HG03025 (cell line): ENCODE data around the gene ZBTB8A.
"Not testable (repeated sequence)": the region's sequence is repeated elsewhere in the genome, so short reads cannot be mapped to it uniquely, and the experiment has no call there.

Source experiments
- ATAC-seq: cut with Tn5 transposase; IDR thresholded peaks from one replicate; pipeline ENCODE4 v1.9.1; 2021; ENCODE audit warnings: mild to moderate bottlenecking, moderate library complexity; ENCODE audit not compliant: unreplicated experiment, low FRiP score

The ZBTB8A gene

GRCh38 chr1:32538887-32539583 is at the start of gene ZBTB8A:
Gene ZBTB8A (plus strand): TSS chr1:32539427. CDS start chr1:32592932, 53,505 bp downstream.
- ATAC-seq = no peak

GRCh38 chr1:32489774-32490454 is 49.3 kb upstream of the ZBTB8A start:
- ATAC-seq = no peak

DNA sequence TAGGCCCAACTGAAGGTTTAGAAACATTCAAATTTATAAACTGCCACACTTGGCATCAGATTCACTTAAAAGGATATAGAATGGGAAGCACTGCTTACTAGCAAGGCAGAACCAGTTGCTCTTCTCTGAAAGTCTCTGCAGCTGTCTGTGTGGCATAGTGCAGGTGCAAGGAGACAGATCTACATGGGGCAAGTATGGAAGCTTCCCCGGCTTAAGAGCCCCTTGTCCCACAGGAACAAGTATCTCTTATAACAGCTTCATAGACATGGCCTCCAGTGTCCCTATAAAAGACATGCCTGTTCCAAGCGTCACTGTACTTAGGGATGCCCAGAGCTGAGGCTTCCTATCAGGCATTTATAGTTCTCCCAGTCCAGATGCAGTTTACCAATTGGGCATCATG is 47.8 kb upstream of the ZBTB8A start:
- ATAC-seq = no peak

DNA sequence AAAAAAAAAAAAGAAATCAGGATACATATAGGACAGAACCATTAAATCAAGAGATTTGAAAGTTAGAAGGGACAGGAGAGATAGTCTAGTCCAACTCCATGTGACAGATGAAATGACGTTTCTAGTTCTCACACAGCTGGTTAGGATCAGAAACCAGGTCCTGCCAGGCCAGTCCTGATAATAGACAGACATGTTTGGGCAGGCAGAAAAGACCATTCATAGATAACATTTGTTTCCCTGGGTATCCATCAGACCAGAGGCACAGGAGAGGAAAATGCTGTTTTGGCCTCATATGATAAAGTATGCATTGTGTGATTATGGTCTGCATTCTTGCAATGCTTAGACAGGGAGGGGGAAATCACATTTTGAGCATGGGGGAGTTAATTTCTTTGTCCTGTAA is 45.0 kb upstream of the ZBTB8A start:
- no peak for ATAC-seq

DNA sequence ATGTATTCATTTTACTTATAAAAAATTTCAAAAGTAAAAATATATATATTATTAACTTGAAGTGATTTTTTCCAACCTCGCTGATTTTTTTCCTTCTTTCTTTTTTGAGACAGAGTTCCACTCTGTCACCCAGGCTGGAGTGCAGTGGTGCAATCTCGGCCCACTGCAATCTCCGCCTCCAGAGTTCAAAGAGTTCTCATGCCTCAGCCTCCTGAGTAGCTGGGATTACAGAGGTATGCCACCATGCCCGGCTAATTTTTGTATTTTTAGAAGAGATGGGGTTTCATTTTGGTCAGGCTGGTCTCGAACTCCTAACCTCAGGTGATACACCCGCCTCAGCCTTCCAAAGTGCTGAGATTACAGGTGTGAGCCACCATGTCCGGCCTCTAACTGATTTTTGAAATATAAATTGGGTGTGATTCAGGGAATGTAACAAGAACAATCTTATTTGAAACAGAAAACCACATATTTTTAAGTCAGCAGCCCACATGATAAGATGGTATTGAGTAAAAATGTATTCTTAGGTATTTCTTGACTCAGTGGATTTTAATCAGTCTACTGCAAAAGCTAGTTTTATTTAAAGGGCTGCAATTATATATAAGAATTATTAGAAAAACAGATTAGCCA is 44.4 kb upstream of the ZBTB8A start:
- ATAC-seq = no peak

DNA sequence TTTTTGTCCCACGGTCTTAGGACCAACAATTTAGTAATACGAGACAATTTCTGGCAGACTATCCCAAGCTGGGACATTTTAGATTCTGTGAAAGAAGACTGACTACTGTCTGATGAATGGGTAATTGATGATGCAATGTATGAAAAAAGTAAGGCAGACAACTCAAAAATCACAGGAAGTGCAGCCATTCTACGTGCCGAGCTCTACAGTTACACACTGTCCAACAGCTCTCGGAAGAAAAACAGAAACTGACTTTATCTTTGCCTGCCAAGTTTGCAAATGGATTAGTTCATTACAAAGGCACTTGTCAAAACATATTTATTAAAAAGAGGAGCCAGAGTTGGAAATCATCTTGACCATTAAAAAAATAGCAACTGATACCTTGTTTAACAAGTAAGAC is 43.1 kb upstream of the ZBTB8A start:
- ATAC-seq = no peak

- ATAC-seq = no peak
Measured at GRCh38 chr1:32498751-32499150, 40.5 kb upstream of the ZBTB8A start.

- no peak for ATAC-seq
Measured at GRCh38 chr1:32500387-32501209, 38.6 kb upstream of the ZBTB8A start.

DNA sequence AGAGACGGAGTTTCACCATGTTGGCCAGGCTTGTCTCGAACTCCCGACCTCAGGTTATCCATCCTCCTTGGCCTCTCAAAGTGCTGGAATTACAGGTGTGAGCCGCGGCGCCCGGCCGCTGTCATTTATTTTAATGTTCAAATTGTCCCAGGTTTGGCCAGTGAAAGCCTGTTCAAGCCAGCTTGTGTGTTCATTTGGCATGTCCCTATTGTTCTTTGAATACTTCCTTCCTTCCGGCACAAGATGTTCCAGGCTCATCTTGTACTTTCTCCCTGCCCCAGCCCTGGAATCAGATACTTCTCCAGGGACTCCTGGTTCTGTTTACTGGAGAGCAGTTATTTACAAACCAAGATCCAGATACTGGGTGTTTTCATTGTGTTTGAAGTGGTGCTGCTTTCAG is 37.4 kb upstream of the ZBTB8A start:
- ATAC-seq = no peak

DNA sequence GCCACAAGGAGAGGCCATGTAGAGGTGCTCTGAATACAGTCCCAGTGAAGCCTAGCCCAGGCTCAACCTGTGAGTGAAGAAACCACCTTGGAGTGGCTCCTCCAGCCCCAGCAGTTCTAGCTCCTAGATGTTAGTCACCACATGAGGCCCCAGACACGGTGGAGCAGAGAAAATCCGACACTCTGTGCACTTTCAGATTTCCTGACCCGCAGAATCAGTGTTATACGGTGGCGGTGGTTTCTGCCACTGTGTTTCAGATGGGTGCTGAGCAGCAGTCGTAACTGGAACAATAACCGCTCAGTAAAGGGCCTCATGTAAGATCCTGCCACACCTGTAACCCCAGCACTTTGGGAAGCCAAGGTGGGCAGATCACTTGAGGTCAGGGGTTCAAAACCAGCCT is 36.1 kb upstream of the ZBTB8A start:
- ATAC-seq = no peak

- no peak for ATAC-seq
Measured at GRCh38 chr1:32507021-32507420, 32.2 kb upstream of the ZBTB8A start.

DNA sequence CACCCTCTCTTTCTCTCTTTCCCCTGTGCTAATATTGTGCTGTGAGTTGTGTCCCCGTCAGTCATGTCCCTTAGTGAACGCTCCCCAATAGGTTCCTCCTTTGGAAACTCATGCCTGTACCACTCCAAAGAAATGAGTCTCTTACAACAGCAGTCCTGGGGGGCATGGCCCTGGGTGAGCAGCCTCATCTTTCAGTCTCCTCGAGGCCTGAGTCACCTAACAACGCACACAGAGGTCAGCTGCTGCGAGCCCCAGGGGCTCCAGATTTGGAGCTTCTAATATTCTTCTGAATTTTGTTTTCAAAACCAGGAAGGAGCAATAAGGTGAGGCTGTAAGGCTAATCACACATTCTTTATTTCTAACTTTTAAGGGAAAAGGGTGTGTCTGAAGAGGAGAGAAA is 30.5 kb upstream of the ZBTB8A start:
- no peak for ATAC-seq

- no peak for ATAC-seq
Measured at GRCh38 chr1:32509939-32510338, 29.3 kb upstream of the ZBTB8A start.

GRCh38 chr1:32516402-32516801 is 22.8 kb upstream of the ZBTB8A start:
- no peak for ATAC-seq

- no peak for ATAC-seq
Measured at GRCh38 chr1:32518976-32519375, 20.3 kb upstream of the ZBTB8A start.

- no peak for ATAC-seq
Measured at GRCh38 chr1:32521165-32521564, 18.1 kb upstream of the ZBTB8A start.

- ATAC-seq = no peak
Measured at GRCh38 chr1:32525053-32525452, 14.2 kb upstream of the ZBTB8A start.

GRCh38 chr1:32525661-32526444 is 13.4 kb upstream of the ZBTB8A start:
- ATAC-seq = no peak

GRCh38 chr1:32528550-32528949 is 10.7 kb upstream of the ZBTB8A start:
- ATAC-seq = not testable (repeated sequence)

- ATAC-seq = no peak
Measured at GRCh38 chr1:32533792-32534327, 5.4 kb upstream of the ZBTB8A start.
